Lung (tissue), 12 donors: ENCODE results near the gene NANOS1. TPM values are rescaled to one million over a fixed set of nuclear protein-coding genes. Genes with fewer than 3 reads are reported as not detected.
"Not testable (repeated sequence)": the region's sequence is repeated elsewhere in the genome, so short reads cannot be mapped to it uniquely, and the experiment has no call there.

Experiments
- ATAC-seq: fragments of 200-7000 bp; cut with Tn5 transposase; one replicate; pipeline ENCODE4 v1.9.1; 2020; ENCODE audit warnings: moderate number of reproducible peaks; ENCODE audit not compliant: insufficient read depth, low FRiP score
- DNase-seq, 3 donors: peaks; one replicate each; pipeline ENCODE4 v3.0.0-alpha.2; 2013 to 2017
- H3K27ac ChIP-seq, 2 donors: one replicate each; pipeline ENCODE4 v1.5.1; 2013; ENCODE audit warnings: mild to moderate bottlenecking in 2 of 2, moderate library complexity in 2 of 2, control low read depth in 1 of 2, inconsistent platforms in 1 of 2, low read depth in 1 of 2, low read length in 1 of 2
- H3K27me3 ChIP-seq, 3 donors: one replicate each; pipeline ENCODE4 v1.5.1; 2013; ENCODE audit warnings: low read length in 2 of 3; ENCODE audit not compliant: control insufficient read depth in 3 of 3, insufficient read depth in 3 of 3
- H3K36me3 ChIP-seq, 4 donors: one replicate each; pipeline ENCODE4 v1.5.1; 2013; ENCODE audit warnings: low read length in 4 of 4, mild to moderate bottlenecking in 1 of 4, moderate library complexity in 1 of 4; ENCODE audit not compliant: control insufficient read depth in 4 of 4, insufficient read depth in 4 of 4
- H3K4me1 ChIP-seq, 5 donors: one replicate each; pipeline ENCODE4 v1.5.1; 2013; ENCODE audit warnings: low read length in 5 of 5, mild to moderate bottlenecking in 2 of 5, moderate library complexity in 1 of 5; ENCODE audit not compliant: control insufficient read depth in 5 of 5, insufficient read depth in 5 of 5
- H3K4me3 ChIP-seq: one replicate; pipeline ENCODE4 v1.5.1; 2013; ENCODE audit warnings: mild to moderate bottlenecking, control low read depth, moderate library complexity
- H3K9ac ChIP-seq, 2 donors: one replicate each; pipeline ENCODE4 v1.5.1; 2013; ENCODE audit warnings: low read length in 2 of 2, control low read depth in 1 of 2; ENCODE audit not compliant: insufficient read depth in 1 of 2
- H3K9me3 ChIP-seq, 4 donors: one replicate each; pipeline ENCODE4 v1.5.1; 2013; ENCODE audit warnings: low read length in 3 of 4, mild to moderate bottlenecking in 1 of 4, moderate library complexity in 1 of 4; ENCODE audit not compliant: control insufficient read depth in 4 of 4, insufficient read depth in 3 of 4
- WGBS, 2 donors: extraction: QIAGEN DNeasy Blood & Tissue Kit; methylation state at CpG; one replicate each; pipeline ENCODE4 v1.1.7; 2013; 5-methylcytosine and 5-hydroxymethylcytosine counted together
- polyA plus RNA-seq, 2 donors: library from polyadenylated mRNA; stranded (reverse); fragments of 200-250 nt; gene quantifications; one replicate each; pipeline ENCODE4 v1.2.1, GENCODE V29; 2013
- total RNA-seq, 2 donors: library from RNA; depleted of rRNA in 1 of 2; stranded (reverse); fragments of >200 nt in 1 of 2; gene quantifications; one replicate each; pipeline ENCODE4 v1.2.1, GENCODE V29; 2014 to 2021
- TF ChIP-seq, protein P1 (sequence below): IDR thresholded peaks from 2 replicates; pipeline ENCODE4 v1.5.1; 2012; ENCODE audit warnings: mild to moderate bottlenecking; ENCODE audit errors: control extremely low read depth, extremely low read depth
- donor health status: control.
- donor health status: control.
- donor health status: Bipolar disorder and iron deficiency.
- donor health status: healthy.
- donor health status: DM: yes; HTN: yes; CAD: no.

Gene NANOS1
- total and polyA plus RNA-seq, 4 donors, result 0.73 to 1.4 (median 0.82) TPM

DNA sequence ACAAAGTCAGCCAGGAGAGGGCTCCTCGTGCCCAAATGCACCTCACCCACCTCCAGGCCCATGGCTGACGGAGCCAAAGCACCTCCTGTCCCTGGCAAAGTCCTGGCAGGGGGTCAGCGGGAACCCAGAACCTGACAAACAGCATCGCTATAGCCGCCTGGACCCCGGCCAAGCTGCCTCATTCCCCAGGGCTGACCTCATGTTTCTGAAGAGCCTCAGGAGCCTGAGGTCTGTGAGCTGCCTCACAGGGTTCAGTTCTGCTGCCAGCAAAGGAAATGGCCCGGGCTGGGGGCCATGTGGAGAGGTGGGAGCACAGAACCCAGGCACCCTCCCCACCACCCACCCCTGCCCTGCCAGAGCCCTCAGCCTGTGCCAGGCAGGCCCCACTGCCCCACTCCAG is 4.2 kb upstream of the NANOS1 start:
- TF ChIP-seq, protein P1, sequence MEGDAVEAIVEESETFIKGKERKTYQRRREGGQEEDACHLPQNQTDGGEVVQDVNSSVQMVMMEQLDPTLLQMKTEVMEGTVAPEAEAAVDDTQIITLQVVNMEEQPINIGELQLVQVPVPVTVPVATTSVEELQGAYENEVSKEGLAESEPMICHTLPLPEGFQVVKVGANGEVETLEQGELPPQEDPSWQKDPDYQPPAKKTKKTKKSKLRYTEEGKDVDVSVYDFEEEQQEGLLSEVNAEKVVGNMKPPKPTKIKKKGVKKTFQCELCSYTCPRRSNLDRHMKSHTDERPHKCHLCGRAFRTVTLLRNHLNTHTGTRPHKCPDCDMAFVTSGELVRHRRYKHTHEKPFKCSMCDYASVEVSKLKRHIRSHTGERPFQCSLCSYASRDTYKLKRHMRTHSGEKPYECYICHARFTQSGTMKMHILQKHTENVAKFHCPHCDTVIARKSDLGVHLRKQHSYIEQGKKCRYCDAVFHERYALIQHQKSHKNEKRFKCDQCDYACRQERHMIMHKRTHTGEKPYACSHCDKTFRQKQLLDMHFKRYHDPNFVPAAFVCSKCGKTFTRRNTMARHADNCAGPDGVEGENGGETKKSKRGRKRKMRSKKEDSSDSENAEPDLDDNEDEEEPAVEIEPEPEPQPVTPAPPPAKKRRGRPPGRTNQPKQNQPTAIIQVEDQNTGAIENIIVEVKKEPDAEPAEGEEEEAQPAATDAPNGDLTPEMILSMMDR, result no peak
- no peaks in the 10 kb centered on the region for H3K36me3 ChIP-seq
- peak overlapping the region in 1 of 2 donors; percentile 16 for H3K9ac ChIP-seq
- DNase-seq, result peak; percentile 68 to 82 (median 80)
- ATAC-seq, result peak; percentile 21
- peaks cover 0 to 14% (median 8%) of the 10 kb centered on the region in 5 donors for H3K4me1 ChIP-seq
- no peak overlapping the region for H3K4me3 ChIP-seq
- peak overlapping the region; percentile 81 to 86 for H3K27ac ChIP-seq
- H3K9me3 ChIP-seq, result no peaks in the 10 kb centered on the region
- 37 to 71% methylated on average over 7 of the region's 7 CpGs for WGBS, 2 donors
- H3K27me3 ChIP-seq, result no peaks in the 10 kb centered on the region

- Histone ChIP-seq H3K4me1 (peaks cover 0 to 14% (median 9%) of the 10 kb centered on the region in 5 donors), H3K4me3 (no peak overlapping the region), H3K9me3 (peaks cover 0 to 2% (median 0%) of the 10 kb centered on the region in 4 donors), H3K27me3 (no peaks in the 10 kb centered on the region), H3K9ac (peak overlapping the region in 1 of 2 donors; percentile 16), H3K36me3 (no peaks in the 10 kb centered on the region), H3K27ac (peak overlapping the region; percentile 81 to 86)
- ATAC-seq (no peak), DNase-seq (peak; percentile 32 to 54 (median 34))
- WGBS, 2 donors, result 53 to 81% methylated on average over 7 of the region's 7 CpGs
- TF ChIP-seq, protein P1, result no peak
Measured at GRCh38 chr10:119025776-119026175, 3.7 kb upstream of the NANOS1 start.

DNA sequence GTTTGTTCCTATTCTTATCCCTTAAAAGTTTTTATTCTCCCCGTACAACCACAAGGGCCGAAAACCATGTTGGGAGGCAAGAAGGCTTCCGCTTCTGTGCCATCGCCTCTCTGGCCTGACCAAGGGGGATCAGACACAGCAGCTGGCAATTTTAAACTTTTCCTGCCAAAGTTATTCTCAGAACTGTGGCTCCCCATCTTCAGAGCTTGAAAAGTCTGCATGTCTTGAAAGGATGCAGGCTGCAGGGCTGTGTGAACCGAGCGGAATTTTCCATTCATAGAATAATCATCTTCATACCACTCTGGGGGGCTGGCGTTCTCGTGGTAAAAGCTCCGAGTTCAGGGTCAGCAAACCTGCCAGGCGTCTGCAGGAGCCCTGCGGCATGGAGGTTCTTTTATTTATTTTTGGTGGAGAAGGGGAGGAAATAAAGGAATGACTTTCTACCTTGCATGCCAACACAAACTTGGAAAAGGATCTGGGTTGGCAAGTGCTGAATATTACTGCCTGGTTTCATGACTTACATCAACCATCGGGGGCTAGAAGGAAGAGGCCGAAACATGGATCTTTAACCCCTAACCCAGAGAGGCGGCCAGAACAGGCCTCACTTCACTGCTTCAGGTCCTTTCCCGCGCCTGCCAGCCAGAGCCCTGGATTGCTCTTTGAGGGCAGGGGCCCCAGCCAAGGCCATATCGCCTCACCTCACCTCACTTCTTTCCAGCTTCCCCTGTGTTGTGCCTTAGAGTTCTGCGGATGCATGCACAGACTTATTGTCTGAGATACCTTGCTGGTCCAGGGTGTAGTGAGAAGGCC is 3.0 kb upstream of the NANOS1 start:
- Histone ChIP-seq H3K27ac (peak overlapping the region; percentile 81 to 86), H3K9me3 (peaks cover 0 to 2% (median 0%) of the 10 kb centered on the region in 4 donors), H3K27me3 (no peaks in the 10 kb centered on the region), H3K4me1 (peaks cover 0 to 17% (median 9%) of the 10 kb centered on the region in 5 donors), H3K4me3 (no peak overlapping the region), H3K36me3 (no peaks in the 10 kb centered on the region), H3K9ac (no peak overlapping the region)
- peak in 1 of 3 donors; percentile 4 for DNase-seq
- TF ChIP-seq, protein P1, result no peak
- ATAC-seq, result no peak
- 76 to 91% methylated on average over 18 of the region's 18 CpGs for whole genome bisulfite sequencing, 2 donors

- not testable (repeated sequence) for H3K9me3 ChIP-seq, H3K9ac ChIP-seq, H3K36me3 ChIP-seq, H3K27me3 ChIP-seq, H3K4me3 ChIP-seq, ATAC-seq, DNase-seq
- peaks cover 0 to 27% (median 10%) of the 10 kb centered on the region in 5 donors for H3K4me1 ChIP-seq
- peak overlapping the region in 1 of 2 donors; percentile 78 for H3K27ac ChIP-seq
- 57 to 62% methylated on average over 10 of the region's 10 CpGs for WGBS, 2 donors
Measured at GRCh38 chr10:119028445-119028899, 1.0 kb upstream of the NANOS1 start.
